Right atrium auricular region (tissue), 2 donors: ENCODE measurements around the gene PTPN11. TPM values are rescaled to one million over a fixed set of nuclear protein-coding genes. Genes with fewer than 3 reads are reported as not detected.

Experiments used
- DNase-seq: peaks from one replicate; pipeline ENCODE4 v3.0.0-alpha.2; 2019; ENCODE audit warnings: low spot score
- H3K27ac ChIP-seq, 2 donors: fragments of 200-600 bp; sonication (generic); 1 replicate in 1 of 2; 2 replicates in 1 of 2; pipeline ENCODE4 v1.5.1; 2016 to 2019
- H3K27me3 ChIP-seq, 2 donors: fragments of 200-600 bp; sonication (generic); one replicate each; pipeline versions ENCODE4 v1.5.1 to v1.6.0; 2017 to 2019
- H3K36me3 ChIP-seq: fragments of 200-600 bp; sonication (generic); one replicate; pipeline ENCODE4 v1.5.1; 2016
- H3K4me1 ChIP-seq, 2 donors: fragments of 200-600 bp; sonication (generic); one replicate each; pipeline versions ENCODE4 v1.5.1 to v1.6.0; 2017 to 2019
- H3K4me3 ChIP-seq, 2 donors: fragments of 200-600 bp; sonication (generic); 1 replicate in 1 of 2; 2 replicates in 1 of 2; pipeline ENCODE4 v1.5.1; 2017 to 2019; ENCODE audit warnings: mild to moderate bottlenecking in 1 of 2, moderate library complexity in 1 of 2
- H3K9me3 ChIP-seq, 2 donors: fragments of 200-600 bp; sonication (generic); one replicate each; pipeline ENCODE4 v1.5.1; 2019
- total RNA-seq, 2 donors: library from RNA; depleted of rRNA; stranded (reverse); fragments of >200 nt; gene quantifications; one replicate each; pipeline ENCODE4 v1.1.0, GENCODE V29; 2016
- TF ChIP-seq, protein P1 (sequence below), 2 donors: fragments of 200-600 bp; sonication (generic); IDR thresholded peaks; one replicate each; pipeline ENCODE4 v1.5.1; 2019; ENCODE audit warnings: antibody characterized with exemption in 2 of 2

Gene PTPN11
- total RNA-seq, 2 donors from 2014 or later: 70.8 to 97.9 TPM

DNA sequence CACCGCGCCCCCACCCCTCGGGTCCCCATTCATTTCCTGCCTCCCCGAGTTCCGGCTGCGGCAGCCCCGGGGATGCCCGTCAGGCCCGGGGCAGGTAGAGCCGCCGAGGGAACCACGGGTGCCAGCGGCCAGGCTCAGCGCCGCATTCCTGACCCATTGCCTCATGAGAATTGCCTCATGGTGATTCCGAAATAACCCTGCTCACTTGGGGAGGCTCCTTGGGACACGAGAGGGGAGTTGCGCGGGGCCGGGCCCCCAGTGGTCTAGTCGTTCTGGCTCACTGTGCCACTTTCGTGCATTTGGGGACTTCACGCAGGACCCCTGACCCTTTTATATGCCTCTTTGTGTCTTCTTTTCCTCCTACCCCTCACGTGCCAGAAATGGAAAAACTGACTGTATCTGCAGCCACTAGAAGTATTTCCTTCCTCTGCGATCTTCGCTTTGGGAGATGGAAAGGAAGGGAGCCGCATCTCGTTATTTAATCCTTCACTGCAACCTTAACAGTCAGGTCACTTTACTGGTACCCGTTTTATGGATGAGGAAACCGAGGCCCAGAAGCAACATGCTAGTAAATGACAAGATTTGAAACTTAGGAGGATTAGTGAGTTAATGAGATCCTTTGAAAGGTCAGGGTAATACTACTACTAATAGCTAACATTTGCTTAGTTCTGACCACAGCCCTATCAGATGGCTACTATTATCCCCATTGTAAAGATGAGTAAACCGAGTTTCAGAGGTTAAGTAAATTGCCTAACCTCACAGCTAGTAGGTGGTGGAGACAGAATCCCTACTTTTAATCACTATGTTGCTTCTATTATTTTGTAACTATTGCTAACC, 768 bp downstream of the PTPN11 start:
- Histone ChIP-seq H3K27ac (peak overlapping the region; percentile 98 to 99), H3K36me3 (no peaks in the 10 kb centered on the region), H3K4me1 (peaks cover 0 to 58% of the 10 kb centered on the region in 2 donors), H3K9me3 (no peaks in the 10 kb centered on the region), H3K4me3 (peak overlapping the region; percentile 82 to 88), H3K27me3 (no peaks in the 10 kb centered on the region)
- peak; percentile 81 for DNase-seq
- TF ChIP-seq, protein P1, sequence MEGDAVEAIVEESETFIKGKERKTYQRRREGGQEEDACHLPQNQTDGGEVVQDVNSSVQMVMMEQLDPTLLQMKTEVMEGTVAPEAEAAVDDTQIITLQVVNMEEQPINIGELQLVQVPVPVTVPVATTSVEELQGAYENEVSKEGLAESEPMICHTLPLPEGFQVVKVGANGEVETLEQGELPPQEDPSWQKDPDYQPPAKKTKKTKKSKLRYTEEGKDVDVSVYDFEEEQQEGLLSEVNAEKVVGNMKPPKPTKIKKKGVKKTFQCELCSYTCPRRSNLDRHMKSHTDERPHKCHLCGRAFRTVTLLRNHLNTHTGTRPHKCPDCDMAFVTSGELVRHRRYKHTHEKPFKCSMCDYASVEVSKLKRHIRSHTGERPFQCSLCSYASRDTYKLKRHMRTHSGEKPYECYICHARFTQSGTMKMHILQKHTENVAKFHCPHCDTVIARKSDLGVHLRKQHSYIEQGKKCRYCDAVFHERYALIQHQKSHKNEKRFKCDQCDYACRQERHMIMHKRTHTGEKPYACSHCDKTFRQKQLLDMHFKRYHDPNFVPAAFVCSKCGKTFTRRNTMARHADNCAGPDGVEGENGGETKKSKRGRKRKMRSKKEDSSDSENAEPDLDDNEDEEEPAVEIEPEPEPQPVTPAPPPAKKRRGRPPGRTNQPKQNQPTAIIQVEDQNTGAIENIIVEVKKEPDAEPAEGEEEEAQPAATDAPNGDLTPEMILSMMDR (IDR thresholded peaks at IDR 0.05): no peak

- TF ChIP-seq, protein P1 (IDR thresholded peaks at IDR 0.05): no peak
- Histone ChIP-seq H3K36me3 (no peaks in the 10 kb centered on the region), H3K4me1 (peaks cover 0 to 60% of the 10 kb centered on the region in 2 donors), H3K4me3 (no peak overlapping the region), H3K27ac (peak overlapping the region in 1 of 2 donors; percentile 14), H3K9me3 (no peaks in the 10 kb centered on the region), H3K27me3 (no peaks in the 10 kb centered on the region)
- no peak for DNase-seq
Observed at GRCh38 chr12:112420740-112421139, 2.0 kb downstream of the PTPN11 start.

- H3K36me3 ChIP-seq: no peaks in the 10 kb centered on the region
- no peaks in the 10 kb centered on the region for H3K9me3 ChIP-seq
- H3K27ac ChIP-seq: peak overlapping the region in 1 of 2 donors; percentile 11
- DNase-seq: no peak
- H3K4me1 ChIP-seq: peaks cover 0 to 60% of the 10 kb centered on the region in 2 donors
- H3K27me3 ChIP-seq: no peaks in the 10 kb centered on the region
- no peak overlapping the region for H3K4me3 ChIP-seq
- TF ChIP-seq, protein P1 (IDR thresholded peaks at IDR 0.05): no peak
Observed at GRCh38 chr12:112421363-112421762, 2.6 kb downstream of the PTPN11 start.

DNA sequence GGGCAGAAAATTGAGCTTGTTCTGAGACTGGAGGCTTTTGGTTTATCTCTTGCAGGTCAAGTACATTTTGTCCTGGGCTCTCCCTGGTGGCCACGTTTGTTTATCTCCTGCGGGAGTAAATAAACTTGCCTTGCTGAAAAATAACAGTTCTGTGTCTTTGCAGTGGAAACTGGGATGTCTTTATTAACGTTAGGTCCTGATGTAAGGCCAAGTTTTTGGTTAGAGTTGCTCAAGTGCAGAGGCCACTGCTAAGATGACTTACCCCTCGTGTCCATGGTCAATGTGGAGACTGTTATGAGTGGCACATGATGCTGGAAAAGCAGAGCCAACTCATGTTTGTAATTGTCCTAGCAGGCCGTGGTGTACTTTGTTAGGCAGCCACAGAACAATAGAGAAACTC, 3.8 kb downstream of the PTPN11 start:
- peak overlapping the region; percentile 68 to 73 for H3K27ac ChIP-seq
- no peak for DNase-seq
- H3K27me3 ChIP-seq: no peaks in the 10 kb centered on the region
- H3K9me3 ChIP-seq: no peaks in the 10 kb centered on the region
- H3K4me3 ChIP-seq: no peak overlapping the region
- peaks cover 0 to 60% of the 10 kb centered on the region in 2 donors for H3K4me1 ChIP-seq
- TF ChIP-seq, protein P1 (IDR thresholded peaks at IDR 0.05): no peak
- no peaks in the 10 kb centered on the region for H3K36me3 ChIP-seq

GRCh38 chr12:112424126-112424525, 5.4 kb downstream of the PTPN11 start:
- no peak overlapping the region for H3K4me3 ChIP-seq
- no peaks in the 10 kb centered on the region for H3K9me3 ChIP-seq
- TF ChIP-seq, protein P1 (IDR thresholded peaks at IDR 0.05): no peak
- DNase-seq: no peak
- H3K4me1 ChIP-seq: peaks cover 0 to 52% of the 10 kb centered on the region in 2 donors
- H3K27ac ChIP-seq: peak overlapping the region in 1 of 2 donors; percentile 6
- no peaks in the 10 kb centered on the region for H3K36me3 ChIP-seq
- H3K27me3 ChIP-seq: no peaks in the 10 kb centered on the region
